K562 (cell line): ENCODE data around the gene PDIA4. TPM values are rescaled to one million over a fixed set of nuclear protein-coding genes. Genes with fewer than 3 reads are reported as not detected.

Source experiments
- BHLHE40 ChIP-seq: IDR thresholded peaks from 2 replicates; pipeline ENCODE4 v1.6.1; 2011; ENCODE audit warnings: low read length, improper control_type of control experiment
- CBX8 ChIP-seq: fragments of 200-600 bp; sonication (generic); IDR thresholded peaks from 2 replicates; pipeline ENCODE4 v1.6.1; 2012; ENCODE audit warnings: borderline replicate concordance, mixed run types, low read depth, mild to moderate bottlenecking, moderate library complexity, mixed read lengths, low read length, control low read depth, inconsistent platforms; ENCODE audit not compliant: poor library complexity, severe bottlenecking; ENCODE audit errors: extremely low read depth
- CSDE1 ChIP-seq, 2 experiments: fragments of 450-650 bp; IDR thresholded peaks; 2 replicates each; pipeline ENCODE4 v1.6.1; 2016; ENCODE audit warnings: mild to moderate bottlenecking in 1 of 2
- ELK3 ChIP-seq: fragments of 450-650 bp; formaldehyde crosslinking; IDR thresholded peaks from 2 replicates; pipeline ENCODE4 v1.4.0; 2020; ENCODE audit warnings: mild to moderate bottlenecking
- GTF2F1 ChIP-seq: IDR thresholded peaks from 2 replicates; pipeline ENCODE4 v1.6.1; 2011; ENCODE audit warnings: low read depth, low read length, improper control_type of control experiment
- HOXB6 ChIP-seq: fragments of 250-450 bp; sonication (Bioruptor Pico); IDR thresholded peaks from 2 replicates; pipeline ENCODE4 v1.5.1; 2022; ENCODE audit warnings: mild to moderate bottlenecking, borderline replicate concordance
- IRF1 ChIP-seq: sonication (generic); formaldehyde crosslinking; IDR thresholded peaks from 2 replicates; pipeline ENCODE4 v1.8.0; 2022; ENCODE audit warnings: missing genetic modification reagents, mild to moderate bottlenecking, borderline replicate concordance
- NBN ChIP-seq: fragments of 450-650 bp; IDR thresholded peaks from 2 replicates; pipeline ENCODE4 v1.6.1; 2016; ENCODE audit warnings: low read depth, mild to moderate bottlenecking
- PHF20 ChIP-seq: fragments of 450-650 bp; IDR thresholded peaks from 2 replicates; pipeline ENCODE4 v1.6.1; 2018; ENCODE audit not compliant: partially characterized antibody
- PHF8 ChIP-seq: fragments of 200-600 bp; sonication (generic); IDR thresholded peaks from 2 replicates; pipeline ENCODE4 v1.6.1; 2012; ENCODE audit warnings: mixed run types, mild to moderate bottlenecking, inconsistent platforms, low read length, moderate library complexity, borderline replicate concordance
- POU5F1 ChIP-seq: fragments of 150-350 bp; IDR thresholded peaks from 2 replicates; pipeline ENCODE4 v1.6.1; 2014; ENCODE audit warnings: borderline replicate concordance, low read length, low read depth, mild to moderate bottlenecking; ENCODE audit not compliant: partially characterized antibody
- PRDM10 ChIP-seq: fragments of 450-650 bp; IDR thresholded peaks from 2 replicates; pipeline ENCODE4 v1.6.1; 2018; ENCODE audit not compliant: partially characterized antibody
- SETDB1 ChIP-seq: IDR thresholded peaks from one replicate; pipeline ENCODE4 v1.6.1; 2012; ENCODE audit warnings: low read length, control low read depth, inconsistent platforms
- TCFL5 ChIP-seq: fragments of 250-450 bp; sonication (Bioruptor Pico); conservative IDR thresholded peaks from 2 replicates; pipeline ENCODE4 v1.6.1; 2021; ENCODE audit warnings: mild to moderate bottlenecking, moderate library complexity, matching md5 sums
- ZBTB8A ChIP-seq: fragments of 450-650 bp; IDR thresholded peaks from 2 replicates; pipeline ENCODE4 v1.6.1; 2018; ENCODE audit warnings: mild to moderate bottlenecking, moderate library complexity; ENCODE audit not compliant: partially characterized antibody
- ZFP1 ChIP-seq: fragments of 450-650 bp; formaldehyde crosslinking; IDR thresholded peaks from 2 replicates; pipeline ENCODE4 v1.4.0; 2020; ENCODE audit warnings: mild to moderate bottlenecking, mixed read lengths
- ZNF184 ChIP-seq: sonication (generic); formaldehyde crosslinking; IDR thresholded peaks from 2 replicates; pipeline ENCODE4 v1.5.0; 2020; ENCODE audit warnings: missing genetic modification reagents
- ZNF561 ChIP-seq: fragments of 450-650 bp; formaldehyde crosslinking; conservative IDR thresholded peaks from 2 replicates; pipeline ENCODE4 v1.4.0; 2020; ENCODE audit warnings: mild to moderate bottlenecking, moderate library complexity
- ZNF766 ChIP-seq: fragments of 200-800 bp; sonication (Bioruptor generic); conservative IDR thresholded peaks from 2 replicates; pipeline ENCODE4 v1.6.1; 2016; ENCODE audit warnings: missing genetic modification characterization, missing compliant biosample characterization
- polyA plus RNA-seq, 8 experiments: library from polyadenylated mRNA; depleted of rRNA in 4 of 8; stranded (reverse) in 5 of 8; unstranded in 3 of 8; fragments of >200 nt; fragmentation: Nextera tagmentation in 2 of 8; fragmentation: Illumina TruSeq in 1 of 8; extraction: Ambion mirVana in 2 of 8; extraction: Trizol in 1 of 8; gene quantifications; 2 replicates each; pipeline versions ENCODE4 v1.2.1 to v1.2.3, GENCODE V29; 2011 to 2014; ENCODE audit warnings: inconsistent platforms in 1 of 8, missing spikeins in 1 of 8
- total RNA-seq, 7 experiments: library from RNA; depleted of rRNA in 6 of 7; stranded (reverse); fragments of >200 nt in 6 of 7; fragmentation: Illumina TruSeq in 2 of 7; extraction: Trizol in 2 of 7; gene quantifications; 2 replicates each; pipeline versions ENCODE4 v1.2.1 to v1.2.3, GENCODE V29; 2011 to 2021; ENCODE audit warnings: low replicate concordance in 1 of 7
- TF ChIP-seq, protein P1 (sequence below): conservative IDR thresholded peaks from 2 replicates; pipeline ENCODE4 v1.6.1; 2011; ENCODE audit warnings: low read depth, mild to moderate bottlenecking, low read length; ENCODE audit not compliant: control insufficient read depth

The PDIA4 gene
- total and polyA plus RNA-seq, 9 of the 15 experiments (the other 6 are each of a cell fraction or from before 2014, with no cell fraction given), result 9.1 to 175 (median 146) TPM

GRCh38 chr7:148987010-148987750 is 41.1 kb downstream of the PDIA4 start (continued):
- TF ChIP-seq CSDE1 (IDR thresholded peaks at IDR 0.05) (peak in 1 of 2 experiments; percentile 91; a peak in 2 of 4 replicates), ZNF184 (CRISPR knock-in tag) (no peak), GTF2F1 (no peak; the same call in 1 of the 2 replicates), HOXB6 (CRISPR knock-in tag) (no peak), ZBTB8A (no peak), TCFL5 (no peak), POU5F1 (no peak), CBX8 (no peak), NBN (peak; percentile 58), ZFP1 (CRISPR knock-in tag) (peak; percentile 42; the same call in 1 of the 2 replicates), PRDM10 (no peak), ZNF766 (CRISPR knock-in tag) (peak; percentile 93), BHLHE40 (0 out of 2 replicates have a peak, but pooled peaks have one; percentile 20), ZNF561 (CRISPR knock-in tag) (no peak), SETDB1 (no peak), ELK3 (no peak), IRF1 (CRISPR knock-in tag) (no peak), PHF20 (no peak), PHF8 (peak; percentile 50; the same call in 1 of the 2 replicates)
- TF ChIP-seq, protein P1, sequence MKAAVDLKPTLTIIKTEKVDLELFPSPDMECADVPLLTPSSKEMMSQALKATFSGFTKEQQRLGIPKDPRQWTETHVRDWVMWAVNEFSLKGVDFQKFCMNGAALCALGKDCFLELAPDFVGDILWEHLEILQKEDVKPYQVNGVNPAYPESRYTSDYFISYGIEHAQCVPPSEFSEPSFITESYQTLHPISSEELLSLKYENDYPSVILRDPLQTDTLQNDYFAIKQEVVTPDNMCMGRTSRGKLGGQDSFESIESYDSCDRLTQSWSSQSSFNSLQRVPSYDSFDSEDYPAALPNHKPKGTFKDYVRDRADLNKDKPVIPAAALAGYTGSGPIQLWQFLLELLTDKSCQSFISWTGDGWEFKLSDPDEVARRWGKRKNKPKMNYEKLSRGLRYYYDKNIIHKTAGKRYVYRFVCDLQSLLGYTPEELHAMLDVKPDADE, result no peak
